Vagina (tissue), 2 donors: ENCODE results near the gene ACAN. TPM values are rescaled to one million over a fixed set of nuclear protein-coding genes. Genes with fewer than 3 reads are reported as not detected.

ENCODE experiments used
- DNase-seq, 2 donors: peaks; one replicate each; pipeline ENCODE4 v3.0.0-alpha.2; 2017; ENCODE audit errors: extremely low spot score in 2 of 2
- H3K27ac ChIP-seq: fragments of 200-600 bp; sonication (generic); one replicate; pipeline ENCODE4 v1.5.1; 2019
- H3K27me3 ChIP-seq: fragments of 200-600 bp; sonication (generic); one replicate; pipeline ENCODE4 v1.5.1; 2019
- H3K36me3 ChIP-seq, 2 donors: fragments of 200-600 bp; sonication (generic); one replicate each; pipeline ENCODE4 v1.5.1; 2017 to 2019
- H3K4me1 ChIP-seq: fragments of 200-600 bp; sonication (generic); one replicate; pipeline ENCODE4 v1.5.1; 2019
- H3K4me3 ChIP-seq, 2 donors: fragments of 200-600 bp; sonication (generic); 1 replicate in 1 of 2; 2 replicates in 1 of 2; pipeline ENCODE4 v1.5.1; 2016 to 2019
- H3K9me3 ChIP-seq: fragments of 200-600 bp; sonication (generic); one replicate; pipeline ENCODE4 v1.5.1; 2019
- CTCF ChIP-seq, 3 experiments: fragments of 450-650 bp in 2 of 3; fragments of 200-600 bp in 1 of 3; sonication (generic) in 1 of 3; IDR thresholded peaks; one replicate each; pipeline ENCODE4 v1.5.1; 2017 to 2019; ENCODE audit warnings: antibody characterized with exemption in 3 of 3, mild to moderate bottlenecking in 2 of 3, moderate library complexity in 2 of 3
- POLR2A ChIP-seq, 2 donors: fragments of 450-650 bp; IDR thresholded peaks; one replicate each; pipeline ENCODE4 v1.6.1; 2017; ENCODE audit warnings: antibody characterized with exemption in 2 of 2, mild to moderate bottlenecking in 2 of 2, moderate library complexity in 2 of 2
- POLR2AphosphoS5 ChIP-seq, 2 donors: sonication (generic); formaldehyde crosslinking; IDR thresholded peaks; one replicate each; pipeline ENCODE4 v1.9.0; 2017; ENCODE audit warnings: antibody characterized with exemption in 2 of 2, mild to moderate bottlenecking in 2 of 2, low read depth in 1 of 2; ENCODE audit not compliant: insufficient read depth in 1 of 2
- intact Hi-C: fragments of 100-400 bp; cut with DNase I; formaldehyde crosslinking; loops from one replicate; pipeline ENCODE4 v1.15.1; 2023
- total RNA-seq: library from RNA; depleted of rRNA; stranded (reverse); fragments of >200 nt; gene quantifications from one replicate; pipeline ENCODE4 v1.2.3, GENCODE V29; 2016

ACAN gene
- total RNA-seq, 1 donor from 2014 or later: 2.0 TPM

GRCh38 chr15:88830016-88830415 is 26.8 kb downstream of the ACAN start:
- intact Hi-C loops: loop anchor here (5.0 kb wide), 1 partner anchor 173 kb away; no protein-coding TSS in a partner anchor

DNA sequence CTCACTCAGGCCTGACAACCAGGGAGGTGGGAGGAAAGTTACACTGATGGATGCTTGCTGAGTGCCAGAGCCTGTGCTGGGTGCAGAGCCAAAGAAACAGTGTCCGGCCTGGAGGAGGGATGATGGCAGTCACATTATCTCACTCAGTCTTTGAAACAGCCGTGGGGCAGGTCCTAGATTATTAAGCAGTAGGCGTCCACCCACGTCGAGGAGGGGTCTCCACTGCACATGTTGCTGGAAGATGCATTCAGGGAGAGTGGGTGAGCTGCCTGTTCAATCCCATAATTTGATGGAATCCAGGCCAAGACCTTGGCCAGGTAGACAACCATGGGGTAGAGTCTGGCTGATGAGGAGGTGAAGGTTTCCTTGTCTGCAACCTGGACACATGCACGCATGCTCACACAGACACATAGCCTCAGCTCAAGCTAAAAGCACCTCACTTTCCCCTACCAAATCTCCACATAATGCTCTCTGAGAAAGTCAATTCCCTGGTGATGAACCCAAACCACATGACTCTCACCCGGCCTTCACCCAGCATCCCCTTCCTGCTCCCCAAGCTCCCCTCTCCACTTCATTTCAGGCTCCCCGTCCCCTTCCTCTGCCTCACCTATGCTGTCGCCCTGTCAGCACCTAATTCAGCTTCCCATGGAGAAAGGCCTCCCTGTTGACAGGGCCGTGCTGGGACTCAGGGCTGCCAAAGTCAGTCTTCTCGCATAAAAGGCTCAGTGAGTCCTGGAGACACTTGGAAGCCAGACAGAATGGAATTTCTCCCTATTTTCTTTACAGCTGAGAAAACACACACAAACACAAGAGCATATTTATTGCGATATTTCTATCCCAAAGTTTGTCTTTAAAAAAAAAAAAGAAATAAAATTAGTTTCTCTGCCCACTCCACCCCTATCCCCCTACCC is 29.8 kb downstream of the ACAN start:
- Histone ChIP-seq H3K4me3 (no peak overlapping the region), H3K4me1 (no peaks in the 10 kb centered on the region), H3K27me3 (no peaks in the 10 kb centered on the region), H3K27ac (no peak overlapping the region), H3K9me3 (no peaks in the 10 kb centered on the region), H3K36me3 (no peaks in the 10 kb centered on the region)
- no peak for DNase-seq
- TF ChIP-seq POLR2AphosphoS5 (IDR thresholded peaks at IDR 0.05; ENCODE audit: insufficient read depth in 1 of 2, low read depth in 1 of 2): no peak
- no peak for TF ChIP-seq POLR2A (IDR thresholded peaks at IDR 0.05)
- no peak for TF ChIP-seq CTCF (IDR thresholded peaks at IDR 0.05)
- intact Hi-C loops: loop anchor here (5.0 kb wide), 1 partner anchor 176 kb away; no protein-coding TSS in a partner anchor

More at GRCh38 chr15:88830016-88830415, 26.8 kb downstream of the ACAN start:
- no peaks in the 10 kb centered on the region for H3K27me3 ChIP-seq
- no peak for TF ChIP-seq POLR2A (IDR thresholded peaks at IDR 0.05)
- TF ChIP-seq CTCF (IDR thresholded peaks at IDR 0.05): no peak
- TF ChIP-seq POLR2AphosphoS5 (IDR thresholded peaks at IDR 0.05; ENCODE audit: insufficient read depth in 1 of 2, low read depth in 1 of 2): no peak
- no peak overlapping the region for H3K4me3 ChIP-seq
- H3K36me3 ChIP-seq: no peaks in the 10 kb centered on the region
- no peak overlapping the region for H3K27ac ChIP-seq
- DNase-seq: no peak
- no peaks in the 10 kb centered on the region for H3K4me1 ChIP-seq
- H3K9me3 ChIP-seq: no peaks in the 10 kb centered on the region

GRCh38 chr15:88833731-88834100 is 30.5 kb downstream of the ACAN start:
- H3K9me3 ChIP-seq: no peaks in the 10 kb centered on the region
- no peaks in the 10 kb centered on the region for H3K36me3 ChIP-seq
- H3K4me1 ChIP-seq: no peaks in the 10 kb centered on the region
- no peak for DNase-seq
- H3K27ac ChIP-seq: no peak overlapping the region
- intact Hi-C loops: loop anchor here (5.0 kb wide), 1 partner anchor 176 kb away; no protein-coding TSS in a partner anchor
- no peaks in the 10 kb centered on the region for H3K27me3 ChIP-seq
- no peak overlapping the region for H3K4me3 ChIP-seq
- TF ChIP-seq CTCF (IDR thresholded peaks at IDR 0.05) (no peak), POLR2AphosphoS5 (IDR thresholded peaks at IDR 0.05; ENCODE audit: insufficient read depth in 1 of 2, low read depth in 1 of 2) (no peak), POLR2A (IDR thresholded peaks at IDR 0.05) (no peak)

DNA sequence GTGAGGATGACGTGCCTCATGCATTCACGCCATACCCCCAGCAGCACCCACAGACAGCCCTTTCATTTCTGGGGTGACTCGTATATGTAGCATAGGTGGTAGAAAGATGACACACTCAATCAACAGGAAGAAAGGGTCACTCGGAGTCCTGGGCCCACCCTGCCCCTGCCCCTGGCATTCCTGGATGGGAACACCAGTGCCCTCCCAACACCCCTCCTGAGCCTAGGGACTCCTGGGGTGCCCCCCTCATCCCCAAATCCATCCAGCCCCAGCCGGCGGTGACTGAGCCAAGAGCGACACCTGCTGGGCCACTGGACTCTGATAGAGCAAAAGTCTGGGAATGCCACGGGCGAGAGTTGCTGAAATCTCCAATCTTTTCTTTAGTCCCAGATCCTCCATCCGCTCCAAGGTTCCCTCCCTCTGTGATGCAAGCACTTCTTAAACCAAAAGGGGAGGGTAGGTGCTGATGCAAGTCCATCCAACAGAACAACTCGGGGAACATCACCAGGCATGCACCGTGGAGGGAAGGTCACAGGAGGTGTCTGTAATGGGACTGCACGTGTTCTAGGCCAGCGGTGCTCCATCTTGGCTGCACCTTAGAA is 31.1 kb downstream of the ACAN start:
- Histone ChIP-seq H3K4me1 (no peaks in the 10 kb centered on the region), H3K27ac (no peak overlapping the region), H3K9me3 (no peaks in the 10 kb centered on the region), H3K36me3 (no peaks in the 10 kb centered on the region), H3K4me3 (no peak overlapping the region), H3K27me3 (no peaks in the 10 kb centered on the region)
- TF ChIP-seq POLR2AphosphoS5 (IDR thresholded peaks at IDR 0.05; ENCODE audit: insufficient read depth in 1 of 2, low read depth in 1 of 2) (no peak), CTCF (IDR thresholded peaks at IDR 0.05) (peak; percentile 7 to 48 (median 38))
- no peak for DNase-seq
- intact Hi-C loops: loop anchor here (5.0 kb wide), 1 partner anchor 177 kb away; no protein-coding TSS in a partner anchor
